ENCODE measurements around the gene ANAPC4. TPM values are rescaled to one million over a fixed set of nuclear protein-coding genes. Genes with fewer than 3 reads are reported as not detected.
A peak's percentile ranks its signal among the peaks of the same experiment; 100 is the strongest.

ANAPC4 gene
- polyA plus RNA-seq, 2 of the 4 experiments (the other 2 are of a cell fraction) = 15.7 to 21.2 TPM

- no peak for TF ChIP-seq REST (IDR thresholded peaks at IDR 0.05)
Measured at GRCh38 chr4:25440478-25441030, 63.5 kb downstream of the ANAPC4 start (continued).

DNA sequence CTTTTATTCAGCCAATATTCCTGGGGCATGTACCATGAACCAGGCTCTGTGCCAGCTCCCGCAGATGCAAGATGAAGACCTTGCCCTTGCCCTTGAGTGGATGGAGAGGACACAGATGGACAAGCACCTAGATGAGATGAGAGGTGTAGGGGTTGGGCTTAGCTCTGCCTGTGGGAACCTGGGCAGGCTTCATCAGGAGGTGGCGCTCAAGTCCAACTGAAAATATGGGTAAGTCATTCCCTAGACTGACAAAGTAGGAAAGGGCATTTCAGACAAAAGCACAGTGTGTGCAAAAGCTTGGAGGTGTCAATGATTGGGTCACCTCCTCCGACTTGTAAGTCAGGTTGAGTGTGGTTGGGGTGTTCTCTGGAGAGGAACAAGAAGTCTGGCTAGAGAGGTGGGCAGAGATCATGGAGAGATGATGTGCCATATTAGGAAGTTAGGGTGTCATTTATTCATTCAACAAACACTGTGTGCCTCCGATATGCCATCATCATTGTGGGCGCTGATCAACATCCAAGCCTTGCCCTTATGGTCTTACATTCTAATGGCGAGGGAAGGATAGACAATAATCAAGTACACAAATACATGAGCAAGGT lies 64.6 kb downstream of the ANAPC4 start:
- ChIA-PET POLR2A (no interaction called here), CTCF (interaction anchor here (0.5 to 10.8 kb wide), 32 partner anchors 8 to 472 kb away, joined by 3 to 207 read pairs (median 5); no protein-coding TSS in a partner anchor)
- TF ChIP-seq RNF2 (IDR thresholded peaks at IDR 0.05; ENCODE audit: borderline replicate concordance, low read depth) (no peak), NR3C1 (IDR thresholded peaks at IDR 0.05) (no peak), RAD21 (conservative IDR thresholded peaks at IDR 0.05 in 1 of 2, IDR thresholded peaks at IDR 0.05 in 1 of 2) (peak; percentile 84 to 85), SMC3 (IDR thresholded peaks at IDR 0.05) (peak; percentile 81), FOSL2 (IDR thresholded peaks at IDR 0.05) (no peak), FOSL2 (CRISPR knock-in tag; IDR thresholded peaks at IDR 0.05) (no peak), CTCF (IDR thresholded peaks at IDR 0.05) (peak; percentile 65)
- no peak overlapping the region for H3K4me2 ChIP-seq
- FAIRE-seq (no peak), DNase-seq (ENCODE audit: low read depth in 1 of 2, low spot score in 1 of 2) (peak; percentile 18 to 66), ATAC-seq (peak; percentile 96 to 97)
- 16% methylated on average over 6 of the region's 6 CpGs for WGBS (ENCODE audit: missing lambda C conversion rate)
- no peaks in the 10 kb centered on the region for H3K4me1 ChIP-seq
- no peak overlapping the region for H3K27ac ChIP-seq
- no peak overlapping the region for H3K4me3 ChIP-seq
- no peaks in the 10 kb centered on the region for H3K9me3 ChIP-seq

GRCh38 chr4:25442863-25443307 lies 65.8 kb downstream of the ANAPC4 start:
- FAIRE-seq = no peak
- ATAC-seq = no peak
- Histone ChIP-seq H3K4me1 (no peaks in the 10 kb centered on the region), H3K4me2 (no peak overlapping the region), H3K4me3 (no peak overlapping the region), H3K27ac (no peak overlapping the region), H3K9me3 (no peaks in the 10 kb centered on the region)
- WGBS (ENCODE audit: missing lambda C conversion rate) = 60% methylated on average over 6 of the region's 9 CpGs
- ChIA-PET POLR2A (no interaction called here), CTCF (interaction anchor here (0.7 to 10.8 kb wide), 6 partner anchors 13 to 422 kb away, joined by 3 to 207 read pairs (median 15); no protein-coding TSS in a partner anchor)
- DNase-seq (ENCODE audit: low read depth in 1 of 2, low spot score in 1 of 2) = no peak
- TF ChIP-seq, protein P1, sequence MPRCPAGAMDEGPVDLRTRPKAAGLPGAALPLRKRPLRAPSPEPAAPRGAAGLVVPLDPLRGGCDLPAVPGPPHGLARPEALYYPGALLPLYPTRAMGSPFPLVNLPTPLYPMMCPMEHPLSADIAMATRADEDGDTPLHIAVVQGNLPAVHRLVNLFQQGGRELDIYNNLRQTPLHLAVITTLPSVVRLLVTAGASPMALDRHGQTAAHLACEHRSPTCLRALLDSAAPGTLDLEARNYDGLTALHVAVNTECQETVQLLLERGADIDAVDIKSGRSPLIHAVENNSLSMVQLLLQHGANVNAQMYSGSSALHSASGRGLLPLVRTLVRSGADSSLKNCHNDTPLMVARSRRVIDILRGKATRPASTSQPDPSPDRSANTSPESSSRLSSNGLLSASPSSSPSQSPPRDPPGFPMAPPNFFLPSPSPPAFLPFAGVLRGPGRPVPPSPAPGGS (IDR thresholded peaks at IDR 0.05) = no peak
- TF ChIP-seq CTCF (IDR thresholded peaks at IDR 0.05) = no peak
- no peak for TF ChIP-seq BHLHE40 (IDR thresholded peaks at IDR 0.05; ENCODE audit: low read depth, low read length)
- TF ChIP-seq FOSB (CRISPR knock-in tag; IDR thresholded peaks at IDR 0.05) = no peak
- TF ChIP-seq ZNF302 (CRISPR knock-in tag; IDR thresholded peaks at IDR 0.05) = no peak
- no peak for TF ChIP-seq KDM1A (IDR thresholded peaks at IDR 0.05; ENCODE audit: low read depth)
- TF ChIP-seq REST (IDR thresholded peaks at IDR 0.05) = no peak
- no peak for TF ChIP-seq CEBPB (IDR thresholded peaks at IDR 0.05)
- no peak for TF ChIP-seq HES2 (IDR thresholded peaks at IDR 0.05)
- TF ChIP-seq GATA3 (IDR thresholded peaks at IDR 0.05; ENCODE audit: borderline replicate concordance) = no peak
- TF ChIP-seq, protein P2, sequence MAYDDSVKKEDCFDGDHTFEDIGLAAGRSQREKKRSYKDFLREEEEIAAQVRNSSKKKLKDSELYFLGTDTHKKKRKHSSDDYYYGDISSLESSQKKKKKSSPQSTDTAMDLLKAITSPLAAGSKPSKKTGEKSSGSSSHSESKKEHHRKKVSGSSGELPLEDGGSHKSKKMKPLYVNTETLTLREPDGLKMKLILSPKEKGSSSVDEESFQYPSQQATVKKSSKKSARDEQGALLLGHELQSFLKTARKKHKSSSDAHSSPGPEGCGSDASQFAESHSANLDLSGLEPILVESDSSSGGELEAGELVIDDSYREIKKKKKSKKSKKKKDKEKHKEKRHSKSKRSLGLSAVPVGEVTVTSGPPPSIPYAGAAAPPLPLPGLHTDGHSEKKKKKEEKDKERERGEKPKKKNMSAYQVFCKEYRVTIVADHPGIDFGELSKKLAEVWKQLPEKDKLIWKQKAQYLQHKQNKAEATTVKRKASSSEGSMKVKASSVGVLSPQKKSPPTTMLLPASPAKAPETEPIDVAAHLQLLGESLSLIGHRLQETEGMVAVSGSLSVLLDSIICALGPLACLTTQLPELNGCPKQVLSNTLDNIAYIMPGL (CRISPR knock-in tag; IDR thresholded peaks at IDR 0.05; ENCODE audit: borderline replicate concordance) = no peak
